SH-SY5Y (cell line): ENCODE data around the gene FLT3.

Source experiments
- GATA2 ChIP-seq: IDR thresholded peaks from 2 replicates; pipeline ENCODE4 v1.6.1; 2011; ENCODE audit warnings: mild to moderate bottlenecking, low read depth, low read length
- GATA3 ChIP-seq: IDR thresholded peaks from 2 replicates; pipeline ENCODE4 v1.6.1; 2011; ENCODE audit warnings: low read depth, mild to moderate bottlenecking, low read length, moderate library complexity

DNA sequence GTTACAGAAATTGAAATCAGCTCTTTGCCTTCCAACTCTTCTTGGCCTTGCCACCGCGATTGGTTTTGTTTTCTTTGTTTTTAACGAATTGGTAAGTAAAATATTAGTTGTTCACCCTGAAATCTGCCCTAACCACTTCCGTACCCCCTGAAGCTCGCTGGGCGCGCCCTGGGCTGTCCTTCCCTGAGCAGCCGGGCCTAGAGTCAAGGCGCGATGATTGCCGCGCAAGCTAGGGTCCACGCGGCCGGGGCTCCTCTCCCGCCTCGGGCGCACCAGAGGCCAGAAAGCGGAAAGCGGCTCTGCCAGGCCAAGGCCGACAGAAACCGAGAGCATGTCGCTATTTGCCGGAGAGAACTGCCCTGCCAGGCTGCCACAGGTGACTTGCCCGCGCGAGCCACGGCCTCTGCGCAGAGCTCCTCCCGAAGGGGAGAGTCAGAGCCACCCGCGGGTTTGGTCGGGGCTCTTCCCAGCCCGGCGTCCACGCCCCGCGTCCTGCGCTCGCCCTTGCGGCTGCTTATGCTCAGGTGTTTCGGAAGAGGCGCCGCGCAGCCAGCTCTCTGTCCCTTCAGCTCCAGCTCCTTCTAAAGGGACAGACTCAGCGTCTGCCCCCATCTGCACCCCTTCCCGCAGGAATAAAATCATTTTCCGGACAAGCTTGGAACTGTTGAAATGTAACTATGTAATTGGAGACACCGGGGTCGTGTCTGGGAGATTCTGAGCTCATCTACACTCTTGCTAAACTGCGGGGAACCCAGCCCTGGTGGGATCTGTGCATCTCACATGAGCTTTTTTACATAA is 124.6 kb downstream of the FLT3 start:
- no peak for TF ChIP-seq GATA2
- no peak for TF ChIP-seq GATA3
